Left colon (tissue), 2 donors: ENCODE results near the gene LETMD1. TPM values are rescaled to one million over a fixed set of nuclear protein-coding genes. Genes with fewer than 3 reads are reported as not detected.
"Not testable (repeated sequence)": the region's sequence is repeated elsewhere in the genome, so short reads cannot be mapped to it uniquely, and the experiment has no call there.

Experiments
- ATAC-seq: fragments of 200-7000 bp; cut with Tn5 transposase; one replicate; pipeline ENCODE4 v1.9.1; 2020; ENCODE audit warnings: mild to moderate bottlenecking, moderate library complexity
- DNase-seq, 2 donors: peaks; one replicate each; pipeline ENCODE4 v3.0.0-alpha.2; 2020
- intact Hi-C, 2 donors: fragments of 100-400 bp; cut with DNase I in 1 of 2; cut with micrococcal nuclease in 1 of 2; formaldehyde crosslinking; loops; one replicate each; pipeline versions ENCODE4 v1.11.2 to v1.14.0; 2022; cut with DNase I, micrococcal nuclease
- long read RNA-seq: library from polyadenylated mRNA; unstranded; transcript quantifications from one replicate; pipeline ENCODE4 v2.0.0, GENCODE V29; 2021
- total RNA-seq, 2 donors: library from RNA; stranded (reverse); fragmentation: NEBNext Ultra II Directional; extraction: Animal tissue kit (Norgen Biotek cat#: 25700); gene quantifications; one replicate each; pipeline ENCODE4 v1.2.1, GENCODE V29; 2021
- donor health status: DM: no; HTN: no; CAD: no.
- donor health status: DM: yes; HTN: yes; CAD: no.

Gene LETMD1
- 10 to 100 TPM; 57.5 to 68.0 TPM for total RNA-seq
- long read RNA-seq, transcript LETMD1-201 (9 exons, 2,112 nt) = major isoform, 17 of 70 reads
- long read RNA-seq, transcript LETMD1-221 (5 exons, 1,480 nt) = minor isoform, 6 of 70 reads
- long read RNA-seq, transcript LETMD1-206 (6 exons, 1,665 nt) = minor isoform, 5 of 70 reads
- long read RNA-seq, partial matches to known transcripts = 6 of 70 reads
- long read RNA-seq, other reads (novel, unspliced or antisense) = 27 of 70 reads

- intact Hi-C loops = no loop called here
- peak; percentile 91 to 97 for DNase-seq
- peak; percentile 96 for ATAC-seq
Observed at GRCh38 chr12:51047655-51048540, at the start of gene LETMD1. Gene LETMD1, plus strand, starts transcription at chr12:51048327. Its CDS starts 30 bp downstream, at chr12:51048357.

GRCh38 chr12:50999093-50999492 lies 49.0 kb upstream of the LETMD1 start:
- DNase-seq (no peak), ATAC-seq (no peak)
- intact Hi-C loops = no loop called here

GRCh38 chr12:51000245-51000644 lies 47.9 kb upstream of the LETMD1 start:
- DNase-seq = no peak
- no peak for ATAC-seq
- intact Hi-C loops = no loop called here

GRCh38 chr12:51001799-51002198 lies 46.3 kb upstream of the LETMD1 start:
- ATAC-seq (no peak), DNase-seq (no peak)
- intact Hi-C loops = no loop called here

GRCh38 chr12:51004504-51004903 lies 43.6 kb upstream of the LETMD1 start:
- intact Hi-C loops = no loop called here
- DNase-seq = no peak
- no peak for ATAC-seq

- DNase-seq (no peak), ATAC-seq (no peak)
- intact Hi-C loops = no loop called here
Observed at GRCh38 chr12:51005030-51005429, 43.1 kb upstream of the LETMD1 start.

GRCh38 chr12:51005671-51006070 lies 42.5 kb upstream of the LETMD1 start:
- intact Hi-C loops = no loop called here
- no peak for DNase-seq
- peak; percentile 77 for ATAC-seq

- intact Hi-C loops = no loop called here
- DNase-seq (no peak), ATAC-seq (no peak)
Observed at GRCh38 chr12:51008329-51009055, 39.6 kb upstream of the LETMD1 start.

- peak; percentile 37 for ATAC-seq
- intact Hi-C loops = no loop called here
- DNase-seq = peak; percentile 43 to 51
Observed at GRCh38 chr12:51009056-51009440, 39.1 kb upstream of the LETMD1 start.

GRCh38 chr12:51011955-51012354 lies 36.2 kb upstream of the LETMD1 start:
- DNase-seq (peak in 1 of 2 donors; percentile 16), ATAC-seq (no peak)
- intact Hi-C loops = no loop called here

- intact Hi-C loops = no loop called here
- no peak for DNase-seq
- no peak for ATAC-seq
Observed at GRCh38 chr12:51012570-51013236, 35.4 kb upstream of the LETMD1 start.

GRCh38 chr12:51013441-51013840 lies 34.7 kb upstream of the LETMD1 start:
- DNase-seq (no peak), ATAC-seq (no peak)
- intact Hi-C loops = no loop called here

GRCh38 chr12:51014467-51014866 lies 33.7 kb upstream of the LETMD1 start:
- ATAC-seq, DNase-seq, intact Hi-C loops: not testable (repeated sequence)

- ATAC-seq (no peak), DNase-seq (no peak)
- intact Hi-C loops = no loop called here
Observed at GRCh38 chr12:51017452-51017851, 30.7 kb upstream of the LETMD1 start.

- intact Hi-C loops = no loop called here
- ATAC-seq (no peak), DNase-seq (no peak)
Observed at GRCh38 chr12:51018956-51019355, 29.2 kb upstream of the LETMD1 start.

GRCh38 chr12:51019927-51020326 lies 28.2 kb upstream of the LETMD1 start:
- no peak for ATAC-seq
- intact Hi-C loops = no loop called here
- DNase-seq = no peak

GRCh38 chr12:51020448-51021182 lies 27.5 kb upstream of the LETMD1 start:
- intact Hi-C loops = no loop called here
- DNase-seq (no peak), ATAC-seq (no peak)

- DNase-seq (no peak), ATAC-seq (no peak)
- intact Hi-C loops = no loop called here
Observed at GRCh38 chr12:51021694-51022093, 26.4 kb upstream of the LETMD1 start.
